ENCODE results near the gene NOC2L. TPM values are rescaled to one million over a fixed set of nuclear protein-coding genes. Genes with fewer than 3 reads are reported as not detected.

Gene NOC2L
- polyA plus RNA-seq, 1 donor (not counting 4 experiments of a cell fraction or from before 2014, with no cell fraction given) = 51.8 TPM

GRCh38 chr1:908661-909060 is 50.4 kb downstream of the NOC2L start:
- Histone ChIP-seq H3K27me3 (ENCODE audit: control insufficient read depth, extremely low read depth, insufficient read depth, low read length) (peaks cover 41% of the 10 kb centered on the region), H3K4me2 (ENCODE audit: control insufficient read depth, extremely low read depth, insufficient read depth, low read depth, low read length) (no peak overlapping the region), H2AFZ (ENCODE audit: control insufficient read depth, low read length) (no peak overlapping the region), H3K9me1 (ENCODE audit: control insufficient read depth, extremely low read depth, insufficient read depth, low read length) (no peaks in the 10 kb centered on the region), H3K9ac (ENCODE audit: control insufficient read depth, extremely low read depth, insufficient read depth, low read length) (no peak overlapping the region), H3K4me3 (ENCODE audit: control insufficient read depth in 2 of 3, extremely low read depth in 1 of 3, insufficient read depth in 2 of 3, low read depth in 1 of 3, low read length in 3 of 3) (no peak overlapping the region), H4K20me1 (ENCODE audit: control insufficient read depth, extremely low read depth, insufficient read depth, low read length) (peaks cover 4% of the 10 kb centered on the region), H3K9me3 (ENCODE audit: control insufficient read depth, low read depth, low read length) (no peaks in the 10 kb centered on the region), H3K79me2 (ENCODE audit: control insufficient read depth, insufficient read depth, low read length) (no peaks in the 10 kb centered on the region), H3K36me3 (ENCODE audit: control insufficient read depth in 2 of 2, extremely low read depth in 1 of 2, insufficient read depth in 2 of 2, low read length in 2 of 2) (no peaks in the 10 kb centered on the region), H3K4me1 (ENCODE audit: control insufficient read depth, extremely low read depth, insufficient read depth, low read length) (peaks cover 11% of the 10 kb centered on the region), H3K27ac (ENCODE audit: control insufficient read depth, insufficient read depth, low read length) (no peak overlapping the region)
- no peak for FAIRE-seq
- dilution Hi-C loops (cut with MboI; ENCODE audit: extremely low pct_ligation_motif_present, low sequenced_read_pairs) = no loop called here
- TF ChIP-seq EZH2 (IDR thresholded peaks at IDR 0.05; ENCODE audit: low read length) = no peak
- TF ChIP-seq CTCF (optimal IDR thresholded peaks at IDR 0.05 in 1 of 3, IDR thresholded peaks at IDR 0.05 in 1 of 3, conservative IDR thresholded peaks at IDR 0.05 in 1 of 3; ENCODE audit: extremely low read depth in 1 of 3, insufficient read depth in 2 of 3, low read length in 3 of 3) = no peak
- DNase-seq (ENCODE audit: low read depth, low spot score) = no peak

- dilution Hi-C loops (cut with MboI; ENCODE audit: extremely low pct_ligation_motif_present, low sequenced_read_pairs) = no loop called here
- Histone ChIP-seq H3K27me3 (ENCODE audit: control insufficient read depth, extremely low read depth, insufficient read depth, low read length) (peaks cover 33% of the 10 kb centered on the region), H3K4me1 (ENCODE audit: control insufficient read depth, extremely low read depth, insufficient read depth, low read length) (peaks cover 11% of the 10 kb centered on the region), H3K4me2 (ENCODE audit: control insufficient read depth, extremely low read depth, insufficient read depth, low read depth, low read length) (no peak overlapping the region), H3K4me3 (ENCODE audit: control insufficient read depth in 2 of 3, extremely low read depth in 1 of 3, insufficient read depth in 2 of 3, low read depth in 1 of 3, low read length in 3 of 3) (no peak overlapping the region), H3K27ac (ENCODE audit: control insufficient read depth, insufficient read depth, low read length) (no peak overlapping the region), H3K79me2 (ENCODE audit: control insufficient read depth, insufficient read depth, low read length) (no peaks in the 10 kb centered on the region), H3K9me3 (ENCODE audit: control insufficient read depth, low read depth, low read length) (no peaks in the 10 kb centered on the region), H2AFZ (ENCODE audit: control insufficient read depth, low read length) (no peak overlapping the region), H4K20me1 (ENCODE audit: control insufficient read depth, extremely low read depth, insufficient read depth, low read length) (peaks cover 4% of the 10 kb centered on the region), H3K9ac (ENCODE audit: control insufficient read depth, extremely low read depth, insufficient read depth, low read length) (no peak overlapping the region), H3K36me3 (ENCODE audit: control insufficient read depth in 2 of 2, extremely low read depth in 1 of 2, insufficient read depth in 2 of 2, low read length in 2 of 2) (no peaks in the 10 kb centered on the region), H3K9me1 (ENCODE audit: control insufficient read depth, extremely low read depth, insufficient read depth, low read length) (no peaks in the 10 kb centered on the region)
- FAIRE-seq (no peak), DNase-seq (ENCODE audit: low read depth, low spot score) (no peak)
- TF ChIP-seq EZH2 (IDR thresholded peaks at IDR 0.05; ENCODE audit: low read length) = no peak
- TF ChIP-seq CTCF (optimal IDR thresholded peaks at IDR 0.05 in 1 of 3, IDR thresholded peaks at IDR 0.05 in 1 of 3, conservative IDR thresholded peaks at IDR 0.05 in 1 of 3; ENCODE audit: extremely low read depth in 1 of 3, insufficient read depth in 2 of 3, low read length in 3 of 3) = no peak
These were observed 51.2 kb downstream of the NOC2L start for GRCh38 chr1:907611-908451.

Measured in keratinocyte (primary cell).